Skeletal muscle cell (primary cell): ENCODE measurements around the gene CAMTA2.

ENCODE experiments used
- DNase-seq: peaks from one replicate; pipeline ENCODE4 v3.0.0-alpha.2; 2010; ENCODE audit warnings: low read depth
- H3K4me3 ChIP-seq: 2 replicates; pipeline ENCODE4 v1.5.1; 2011; ENCODE audit warnings: low read depth, mild to moderate bottlenecking, control low read depth, low read length, moderate library complexity

CAMTA2 gene

GRCh38 chr17:4949321-4950074 lies 38.0 kb downstream of the CAMTA2 start:
- DNase-seq = no peak
- peak overlapping the region; percentile 97 for H3K4me3 ChIP-seq

GRCh38 chr17:4948931-4949320 lies 38.5 kb downstream of the CAMTA2 start:
- H3K4me3 ChIP-seq = peak overlapping the region; percentile 97
- DNase-seq = peak; percentile 80

- peak; percentile 86 for DNase-seq
- peak within 1 kb of the TSS; percentile 97 for H3K4me3 ChIP-seq
Measured at GRCh38 chr17:4948166-4948930, 39.1 kb downstream of the CAMTA2 start, which contains the start of gene PFN1. TSS of gene PFN1 (minus strand) at chr17:4948530. CDS start at chr17:4948394, 136 bp downstream.

DNA sequence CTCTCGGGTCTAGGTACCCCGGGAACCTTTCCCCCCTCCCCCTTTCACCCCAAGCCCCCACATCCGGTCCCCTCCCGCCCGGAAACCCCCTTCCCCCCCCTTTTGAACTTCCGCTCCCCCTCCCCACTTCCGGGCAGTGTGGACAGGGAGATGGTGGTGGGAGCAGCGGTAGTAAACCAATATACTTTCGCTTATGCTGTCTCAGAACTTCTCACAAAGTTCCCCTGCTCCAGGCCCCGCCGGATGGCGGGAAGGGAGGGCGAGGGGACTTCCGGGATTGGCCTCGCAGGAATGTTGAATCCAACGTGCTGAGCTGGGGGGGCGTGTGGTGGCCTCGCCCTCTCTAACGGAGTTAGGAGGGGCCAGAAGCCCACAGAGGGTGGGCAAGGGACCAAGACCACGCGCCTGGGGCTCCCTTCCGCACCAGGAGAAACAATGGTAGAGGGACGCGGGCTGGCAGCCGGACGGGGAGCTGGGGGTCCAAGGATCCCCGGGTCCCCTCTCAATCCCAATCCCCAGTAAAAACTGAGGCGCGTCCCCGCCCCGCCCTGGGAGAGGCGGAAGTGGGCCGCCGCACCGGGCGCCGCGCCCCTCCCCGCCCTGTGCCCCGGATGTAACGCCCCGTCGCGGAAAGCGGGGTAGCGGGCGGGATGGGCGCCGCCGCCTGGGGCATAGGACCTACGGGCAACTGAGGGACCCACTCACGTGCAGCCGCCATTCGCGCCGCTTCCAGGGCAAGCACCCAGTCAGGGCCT lies 39.9 kb downstream of the CAMTA2 start:
- no peak for DNase-seq
- H3K4me3 ChIP-seq = peak overlapping the region; percentile 97

DNA sequence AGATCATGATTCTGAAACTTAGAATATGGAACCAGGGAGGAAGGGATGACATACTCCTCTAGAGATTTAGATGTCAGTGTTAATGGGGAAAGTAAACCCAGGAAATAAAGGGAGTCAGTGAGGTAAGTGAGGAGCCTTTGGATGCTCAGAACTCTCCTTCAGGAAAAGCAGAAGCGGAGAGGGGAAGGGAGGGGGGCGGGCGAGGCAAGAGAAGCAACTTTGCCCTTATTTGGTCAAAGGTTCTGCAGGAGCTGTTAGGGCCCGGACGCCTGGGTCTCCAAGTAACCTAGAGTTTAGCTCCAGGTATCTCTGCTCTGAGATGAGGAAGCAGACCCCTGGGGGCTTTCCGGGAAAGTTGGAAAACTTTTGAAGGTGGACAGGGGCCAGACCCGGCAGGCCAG lies 40.5 kb downstream of the CAMTA2 start:
- no peak for DNase-seq

GRCh38 chr17:4946312-4946976 lies 41.0 kb downstream of the CAMTA2 start:
- DNase-seq = no peak
- H3K4me3 ChIP-seq = peak overlapping the region; percentile 97

More for the DNA sequence above, 40.5 kb downstream of the CAMTA2 start:
- H3K4me3 ChIP-seq = peak overlapping the region; percentile 97

GRCh38 chr17:4945944-4946280 lies 41.6 kb downstream of the CAMTA2 start:
- peak overlapping the region; percentile 97 for H3K4me3 ChIP-seq
- no peak for DNase-seq

DNA sequence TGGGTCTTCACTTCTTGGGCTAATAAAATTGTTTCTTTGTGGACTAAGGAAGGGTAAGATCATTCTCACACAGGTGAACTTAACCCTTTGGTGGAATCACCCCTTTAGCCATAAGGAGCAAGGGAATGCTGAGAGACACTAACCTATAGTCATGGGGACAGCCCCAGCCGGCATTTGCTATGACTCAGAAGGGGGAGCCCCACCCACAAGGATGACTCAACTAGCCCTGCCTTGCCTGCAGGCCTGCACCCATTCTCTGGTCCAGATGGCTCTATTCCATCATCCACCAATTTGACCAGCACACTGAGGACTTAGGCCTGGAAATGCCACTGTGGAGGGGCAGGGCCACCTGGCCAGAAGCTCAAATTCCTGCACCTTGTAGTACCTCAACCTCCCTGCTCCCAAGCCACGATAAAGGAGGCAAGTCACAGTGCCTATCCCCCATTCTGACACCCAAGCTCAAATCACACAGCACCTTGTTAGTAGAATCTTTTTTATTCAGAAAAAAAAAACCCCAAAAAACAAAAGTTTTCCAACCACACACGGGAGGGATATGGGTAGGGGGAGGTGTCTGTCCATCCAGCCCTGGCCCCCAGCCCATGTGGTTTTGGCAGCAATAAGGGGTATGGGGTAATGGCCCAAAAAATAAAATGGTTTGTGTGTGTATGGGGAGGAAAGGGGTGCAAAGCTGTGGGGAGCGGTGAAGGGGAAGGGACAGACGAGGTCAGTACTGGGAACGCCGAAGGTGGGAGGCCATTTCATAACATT lies 42.1 kb downstream of the CAMTA2 start:
- H3K4me3 ChIP-seq = peak overlapping the region; percentile 97
- DNase-seq = peak; percentile 66

DNA sequence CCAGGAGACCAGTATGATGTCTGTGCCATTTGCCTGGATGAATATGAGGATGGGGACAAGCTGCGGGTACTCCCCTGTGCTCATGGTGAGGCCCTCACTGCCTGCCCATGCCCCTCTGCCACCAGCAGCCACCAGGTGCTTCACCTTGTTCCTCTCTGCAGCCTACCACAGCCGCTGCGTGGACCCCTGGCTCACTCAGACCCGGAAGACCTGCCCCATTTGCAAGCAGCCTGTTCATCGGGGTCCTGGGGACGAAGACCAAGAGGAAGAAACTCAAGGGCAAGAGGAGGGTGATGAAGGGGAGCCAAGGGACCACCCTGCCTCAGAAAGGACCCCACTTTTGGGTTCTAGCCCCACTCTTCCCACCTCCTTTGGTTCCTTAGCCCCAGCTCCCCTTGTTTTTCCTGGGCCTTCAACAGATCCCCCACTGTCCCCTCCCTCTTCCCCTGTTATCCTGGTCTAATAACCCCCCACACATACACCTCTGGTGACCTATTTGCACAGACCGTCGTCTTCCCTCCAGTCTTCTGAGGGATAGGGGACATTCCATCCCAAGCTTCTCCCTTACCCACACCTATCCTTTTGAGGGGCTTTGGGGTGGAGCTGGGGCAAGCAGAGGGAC lies 42.8 kb downstream of the CAMTA2 start:
- DNase-seq = no peak
- H3K4me3 ChIP-seq = no peak overlapping the region

GRCh38 chr17:4944163-4944553 lies 43.3 kb downstream of the CAMTA2 start:
- H3K4me3 ChIP-seq = no peak overlapping the region
- no peak for DNase-seq

- no peak for DNase-seq
- H3K4me3 ChIP-seq = no peak overlapping the region
Measured at GRCh38 chr17:4942760-4943508, 44.5 kb downstream of the CAMTA2 start.

GRCh38 chr17:4941319-4941610 lies 46.2 kb downstream of the CAMTA2 start:
- no peak for DNase-seq
- peak overlapping the region; percentile 91 for H3K4me3 ChIP-seq

- H3K4me3 ChIP-seq = peak overlapping the region; percentile 91
- no peak for DNase-seq
Measured at GRCh38 chr17:4940555-4941318, 46.7 kb downstream of the CAMTA2 start.

DNA sequence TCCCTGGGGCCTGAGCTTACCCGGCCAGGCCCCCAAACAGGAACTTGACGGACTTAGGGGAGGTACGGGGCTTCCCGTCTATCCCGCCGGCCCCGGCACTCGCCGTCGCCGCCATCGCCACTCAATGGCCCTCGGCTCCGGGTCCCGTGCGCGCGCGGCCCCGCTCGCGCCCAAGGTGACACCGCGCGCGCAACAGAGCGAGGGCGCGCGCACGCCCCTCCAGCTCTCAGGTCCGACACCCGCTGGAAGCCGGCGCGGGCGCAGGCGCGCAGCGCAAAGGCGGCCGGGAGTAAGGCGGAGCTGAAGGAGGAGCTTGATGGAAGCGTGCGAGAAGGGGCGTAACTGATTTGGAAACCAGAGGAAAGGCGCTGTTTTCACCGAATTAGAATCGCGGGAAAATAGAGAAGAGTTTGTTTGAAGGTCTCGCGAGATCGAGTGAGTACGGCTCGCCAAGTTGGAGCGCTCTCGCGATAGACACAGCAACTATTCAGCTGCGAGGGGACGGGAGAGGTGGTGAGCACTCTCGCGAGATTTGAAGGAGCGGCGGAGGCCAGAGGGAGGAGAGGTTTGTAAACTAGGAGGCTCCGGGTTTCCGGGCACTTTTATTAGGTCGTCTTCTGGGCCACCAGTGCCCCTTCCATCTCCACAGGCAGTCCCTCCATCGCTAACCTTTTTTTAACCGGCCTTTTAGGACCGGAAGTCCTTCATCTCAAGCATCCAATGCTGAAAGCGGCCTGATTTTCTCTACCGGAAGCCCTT lies 47.5 kb downstream of the CAMTA2 start, which contains the start of the genes RNF167 and SLC25A11:
Gene RNF167, plus strand, starts transcription at position 473 of the 759 bp plus-strand sequence. CDS start 642 bp downstream, outside the sequence.
Gene SLC25A11, minus strand, starts transcription at position 251 of the 759 bp plus-strand sequence. Its CDS starts 136 bp downstream, at position 115.
- H3K4me3 ChIP-seq = peak within 1 kb of the TSS; percentile 91
- peak; percentile 99 for DNase-seq

DNA sequence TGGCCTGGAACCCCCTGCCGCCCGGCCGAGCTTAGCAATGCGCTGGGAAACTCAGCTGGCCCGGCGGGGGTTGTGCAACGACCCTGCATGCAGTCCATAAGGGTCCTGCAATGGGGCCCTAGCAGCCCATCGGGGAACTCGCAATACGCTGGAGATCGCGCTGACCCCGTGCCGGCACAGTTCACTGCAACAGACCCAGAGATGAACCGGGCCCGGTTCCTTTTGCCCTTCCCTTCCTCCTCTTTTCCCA lies 48.0 kb downstream of the CAMTA2 start:
- no peak for DNase-seq
- peak overlapping the region; percentile 91 for H3K4me3 ChIP-seq

- H3K4me3 ChIP-seq = peak overlapping the region; percentile 91
- no peak for DNase-seq
Measured at GRCh38 chr17:4938688-4939545, 48.6 kb downstream of the CAMTA2 start.
